A549 (cell line): ENCODE data around the gene ACVR1B. TPM values are rescaled to one million over a fixed set of nuclear protein-coding genes. Genes with fewer than 3 reads are reported as not detected.

ENCODE experiments used
- ATAC-seq, 2 experiments: fragments of 200-7000 bp in 1 of 2; fragments of >200 bp in 1 of 2; cut with Nextera tagmentation in 1 of 2; cut with Tn5 transposase in 1 of 2; 3 replicates each; pipeline versions ENCODE4 v1.8.0 to v1.9.1; 2018 to 2020; ENCODE audit warnings: mild to moderate bottlenecking in 1 of 2, moderate library complexity in 1 of 2
- CTCF ChIA-PET: fragments of 300-600 bp; sonication (Branson Sonifier 250); formaldehyde crosslinking; extraction: SDS; loops from one replicate; lab custom pipeline; 2021; ENCODE audit warnings: antibody characterized with exemption, inconsistent platforms; lab: Yijun Ruan, JAX
- POLR2A ChIA-PET: fragments of 350-600 bp; formaldehyde crosslinking; extraction: SDS; loops from one replicate; lab custom pipeline; 2021; ENCODE audit warnings: antibody characterized with exemption, inconsistent platforms; lab: Yijun Ruan, JAX
- DNase-seq, 2 experiments: peaks; one replicate each; pipeline versions ENCODE4 v3.0.0 to v3.0.0-alpha.2; 2011 to 2016; ENCODE audit warnings: low read depth in 1 of 2, low spot score in 1 of 2
- FAIRE-seq: peaks from 2 replicates; lab custom pipeline; 2011; peaks lifted over from hg19 to GRCh38; lab: Jason Lieb, UNC
- H3K27ac ChIP-seq, 2 experiments: fragments of >200 bp; sonication (Bioruptor Twin); formaldehyde crosslinking; 3 replicates each; pipeline ENCODE4 v1.5.1; 2016 to 2017
- H3K4me1 ChIP-seq: fragments of >200 bp; sonication (Bioruptor Twin); formaldehyde crosslinking; 3 replicates; pipeline ENCODE4 v1.6.1; 2016
- H3K4me2 ChIP-seq: fragments of >200 bp; sonication (Bioruptor Twin); formaldehyde crosslinking; 3 replicates; pipeline ENCODE4 v1.6.1; 2016
- H3K4me3 ChIP-seq: fragments of >200 bp; sonication (Bioruptor Twin); formaldehyde crosslinking; 3 replicates; pipeline ENCODE4 v1.5.1; 2016
- H3K9me3 ChIP-seq: fragments of >200 bp; sonication (Bioruptor Twin); formaldehyde crosslinking; 3 replicates; pipeline ENCODE4 v1.6.1; 2016
- ELK1 ChIP-seq: fragments of 150-350 bp; IDR thresholded peaks from 2 replicates; pipeline ENCODE4 v1.6.1; 2014; ENCODE audit warnings: low read depth, mild to moderate bottlenecking, low read length
- FOXS1 ChIP-seq: fragments of 250-450 bp; sonication (Bioruptor Pico); IDR thresholded peaks from 2 replicates; pipeline ENCODE4 v1.5.0; 2020; ENCODE audit warnings: mild to moderate bottlenecking, moderate library complexity
- GATA3 ChIP-seq: IDR thresholded peaks from 2 replicates; pipeline ENCODE4 v1.6.1; 2012; ENCODE audit warnings: borderline replicate concordance
- HOXA7 ChIP-seq: fragments of 250-450 bp; sonication (Bioruptor Pico); IDR thresholded peaks from 2 replicates; pipeline ENCODE4 v1.5.0; 2020; ENCODE audit warnings: mild to moderate bottlenecking, moderate library complexity
- HOXB5 ChIP-seq: fragments of 250-450 bp; sonication (Bioruptor Pico); IDR thresholded peaks from 2 replicates; pipeline ENCODE4 v1.5.0; 2020; ENCODE audit warnings: mild to moderate bottlenecking, moderate library complexity
- KDM1A ChIP-seq: fragments of 200-600 bp; sonication (generic); IDR thresholded peaks from 2 replicates; pipeline ENCODE4 v1.6.1; 2016; ENCODE audit warnings: low read depth, mild to moderate bottlenecking
- KDM5A ChIP-seq: fragments of 200-600 bp; sonication (generic); IDR thresholded peaks from 2 replicates; pipeline ENCODE4 v1.6.1; 2016; ENCODE audit warnings: antibody characterized with exemption, mild to moderate bottlenecking
- MAFK ChIP-seq: fragments of 450-650 bp; IDR thresholded peaks from 2 replicates; pipeline ENCODE4 v1.6.1; 2014; ENCODE audit not compliant: partially characterized antibody
- MAX ChIP-seq: IDR thresholded peaks from 2 replicates; pipeline ENCODE4 v1.6.1; 2012
- MYC ChIP-seq: IDR thresholded peaks from 2 replicates; pipeline ENCODE4 v1.6.1; 2012; ENCODE audit warnings: mild to moderate bottlenecking, inconsistent platforms, low read length, improper control_type of control experiment, borderline replicate concordance
- PBX3 ChIP-seq: IDR thresholded peaks from 2 replicates; pipeline ENCODE4 v1.6.1; 2012
- PHF8 ChIP-seq: fragments of 200-600 bp; sonication (generic); IDR thresholded peaks from 2 replicates; pipeline ENCODE4 v1.6.1; 2016; ENCODE audit warnings: low read depth, mild to moderate bottlenecking, antibody characterized with exemption, moderate library complexity, borderline replicate concordance
- POLR2A ChIP-seq: IDR thresholded peaks from 2 replicates; pipeline ENCODE4 v1.6.1; 2012; ENCODE audit warnings: mild to moderate bottlenecking, low read length
- SMC3 ChIP-seq: fragments of >200 bp; sonication (Bioruptor Twin); formaldehyde crosslinking; IDR thresholded peaks from 3 replicates; pipeline ENCODE4 v1.6.1; 2018; ENCODE audit warnings: inconsistent platforms
- SREBF2 ChIP-seq: fragments of 450-650 bp; IDR thresholded peaks from 2 replicates; pipeline ENCODE4 v1.6.1; 2014; ENCODE audit warnings: mild to moderate bottlenecking, moderate library complexity
- ZFP36 ChIP-seq: fragments of 450-650 bp; IDR thresholded peaks from 2 replicates; pipeline ENCODE4 v1.6.1; 2014; ENCODE audit warnings: borderline replicate concordance; ENCODE audit not compliant: partially characterized antibody
- WGBS: methylation state at CpG from one replicate; pipeline ENCODE4 v1.1.6; 2017; ENCODE audit errors: missing lambda C conversion rate; 5-methylcytosine and 5-hydroxymethylcytosine counted together
- polyA plus RNA-seq, 4 experiments: library from polyadenylated mRNA; depleted of rRNA in 3 of 4; stranded (reverse); fragments of >200 nt; fragmentation: RNase III in 1 of 4; extraction: RNeasy Plus Mini Kit Qiagen cat#74134 plus additional on column Dnase treatment in 1 of 4; gene quantifications; 2 replicates in 3 of 4; 3 replicates in 1 of 4; pipeline ENCODE4 v1.2.3, GENCODE V29; 2011 to 2017
- TF ChIP-seq, protein P1 (sequence below): fragments of 250-450 bp; sonication (Bioruptor Pico); IDR thresholded peaks from 2 replicates; pipeline ENCODE4 v1.5.0; 2021; ENCODE audit warnings: mild to moderate bottlenecking, moderate library complexity, borderline replicate concordance
- TF ChIP-seq, protein P2 (sequence below): fragments of 450-650 bp; IDR thresholded peaks from 2 replicates; pipeline ENCODE4 v1.6.1; 2014; ENCODE audit warnings: antibody characterized with exemption
- TF ChIP-seq, protein P3 (sequence below): fragments of 200-600 bp; sonication (generic); IDR thresholded peaks from 2 replicates; pipeline ENCODE4 v1.6.1; 2016; ENCODE audit warnings: antibody characterized with exemption, mild to moderate bottlenecking, moderate library complexity

The ACVR1B gene
- polyA plus RNA-seq, 2 of the 4 experiments (the other 2 are of a cell fraction) = 15.2 to 18.4 TPM

- no peak overlapping the region for H3K4me2 ChIP-seq
- FAIRE-seq = no peak
- peak; percentile 26 for TF ChIP-seq MAFK
- TF ChIP-seq, protein P1, sequence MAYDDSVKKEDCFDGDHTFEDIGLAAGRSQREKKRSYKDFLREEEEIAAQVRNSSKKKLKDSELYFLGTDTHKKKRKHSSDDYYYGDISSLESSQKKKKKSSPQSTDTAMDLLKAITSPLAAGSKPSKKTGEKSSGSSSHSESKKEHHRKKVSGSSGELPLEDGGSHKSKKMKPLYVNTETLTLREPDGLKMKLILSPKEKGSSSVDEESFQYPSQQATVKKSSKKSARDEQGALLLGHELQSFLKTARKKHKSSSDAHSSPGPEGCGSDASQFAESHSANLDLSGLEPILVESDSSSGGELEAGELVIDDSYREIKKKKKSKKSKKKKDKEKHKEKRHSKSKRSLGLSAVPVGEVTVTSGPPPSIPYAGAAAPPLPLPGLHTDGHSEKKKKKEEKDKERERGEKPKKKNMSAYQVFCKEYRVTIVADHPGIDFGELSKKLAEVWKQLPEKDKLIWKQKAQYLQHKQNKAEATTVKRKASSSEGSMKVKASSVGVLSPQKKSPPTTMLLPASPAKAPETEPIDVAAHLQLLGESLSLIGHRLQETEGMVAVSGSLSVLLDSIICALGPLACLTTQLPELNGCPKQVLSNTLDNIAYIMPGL (CRISPR knock-in tag) = no peak
- H3K4me1 ChIP-seq = 0 out of 3 replicates have a peak, but pooled peaks cover 3% of the 10 kb centered on the region
- POLR2A ChIA-PET = no interaction called here
- H3K27ac ChIP-seq = no peak overlapping the region
- DNase-seq = no peak
- no peaks in the 10 kb centered on the region for H3K9me3 ChIP-seq
- no peak for ATAC-seq
- H3K4me3 ChIP-seq = no peak overlapping the region
- CTCF ChIA-PET = interaction anchor here (0.6 to 41.8 kb wide), 5 partner anchors 9 to 480 kb away, joined by 3 to 1730 read pairs (median 1544); partner anchors contain the start of genes ATG101, NR4A1, SMIM41 and TAMALIN
- WGBS = 84% methylated on average over 8 of the region's 8 CpGs
Measured at GRCh38 chr12:52010692-52011601, 59.4 kb downstream of the ACVR1B start.

- ChIA-PET CTCF (interaction anchor here (0.6 to 41.8 kb wide), 4 partner anchors 8 to 480 kb away, joined by 3 to 1730 read pairs (median 1544); partner anchors contain the start of genes ATG101, NR4A1, SMIM41 and TAMALIN), POLR2A (no interaction called here)
- Histone ChIP-seq H3K27ac (no peak overlapping the region), H3K4me2 (no peak overlapping the region), H3K9me3 (no peaks in the 10 kb centered on the region), H3K4me3 (no peak overlapping the region), H3K4me1 (0 out of 3 replicates have a peak, but pooled peaks cover 3% of the 10 kb centered on the region)
- DNase-seq (no peak), FAIRE-seq (no peak), ATAC-seq (no peak)
- TF ChIP-seq PBX3 (no peak), FOXS1 (CRISPR knock-in tag) (no peak), KDM5A (no peak), POLR2A (no peak), SREBF2 (no peak), HOXA7 (CRISPR knock-in tag) (no peak), ELK1 (no peak), MYC (no peak), GATA3 (no peak), SMC3 (no peak), HOXB5 (CRISPR knock-in tag) (no peak), KDM1A (no peak), ZFP36 (no peak), PHF8 (no peak), MAX (no peak)
- TF ChIP-seq, protein P2, sequence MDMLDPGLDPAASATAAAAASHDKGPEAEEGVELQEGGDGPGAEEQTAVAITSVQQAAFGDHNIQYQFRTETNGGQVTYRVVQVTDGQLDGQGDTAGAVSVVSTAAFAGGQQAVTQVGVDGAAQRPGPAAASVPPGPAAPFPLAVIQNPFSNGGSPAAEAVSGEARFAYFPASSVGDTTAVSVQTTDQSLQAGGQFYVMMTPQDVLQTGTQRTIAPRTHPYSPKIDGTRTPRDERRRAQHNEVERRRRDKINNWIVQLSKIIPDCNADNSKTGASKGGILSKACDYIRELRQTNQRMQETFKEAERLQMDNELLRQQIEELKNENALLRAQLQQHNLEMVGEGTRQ = no peak
- TF ChIP-seq, protein P3, sequence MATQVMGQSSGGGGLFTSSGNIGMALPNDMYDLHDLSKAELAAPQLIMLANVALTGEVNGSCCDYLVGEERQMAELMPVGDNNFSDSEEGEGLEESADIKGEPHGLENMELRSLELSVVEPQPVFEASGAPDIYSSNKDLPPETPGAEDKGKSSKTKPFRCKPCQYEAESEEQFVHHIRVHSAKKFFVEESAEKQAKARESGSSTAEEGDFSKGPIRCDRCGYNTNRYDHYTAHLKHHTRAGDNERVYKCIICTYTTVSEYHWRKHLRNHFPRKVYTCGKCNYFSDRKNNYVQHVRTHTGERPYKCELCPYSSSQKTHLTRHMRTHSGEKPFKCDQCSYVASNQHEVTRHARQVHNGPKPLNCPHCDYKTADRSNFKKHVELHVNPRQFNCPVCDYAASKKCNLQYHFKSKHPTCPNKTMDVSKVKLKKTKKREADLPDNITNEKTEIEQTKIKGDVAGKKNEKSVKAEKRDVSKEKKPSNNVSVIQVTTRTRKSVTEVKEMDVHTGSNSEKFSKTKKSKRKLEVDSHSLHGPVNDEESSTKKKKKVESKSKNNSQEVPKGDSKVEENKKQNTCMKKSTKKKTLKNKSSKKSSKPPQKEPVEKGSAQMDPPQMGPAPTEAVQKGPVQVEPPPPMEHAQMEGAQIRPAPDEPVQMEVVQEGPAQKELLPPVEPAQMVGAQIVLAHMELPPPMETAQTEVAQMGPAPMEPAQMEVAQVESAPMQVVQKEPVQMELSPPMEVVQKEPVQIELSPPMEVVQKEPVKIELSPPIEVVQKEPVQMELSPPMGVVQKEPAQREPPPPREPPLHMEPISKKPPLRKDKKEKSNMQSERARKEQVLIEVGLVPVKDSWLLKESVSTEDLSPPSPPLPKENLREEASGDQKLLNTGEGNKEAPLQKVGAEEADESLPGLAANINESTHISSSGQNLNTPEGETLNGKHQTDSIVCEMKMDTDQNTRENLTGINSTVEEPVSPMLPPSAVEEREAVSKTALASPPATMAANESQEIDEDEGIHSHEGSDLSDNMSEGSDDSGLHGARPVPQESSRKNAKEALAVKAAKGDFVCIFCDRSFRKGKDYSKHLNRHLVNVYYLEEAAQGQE = no peak
- 93% methylated on average over 8 of the region's 8 CpGs for WGBS
Measured at GRCh38 chr12:52011602-52012214, 60.2 kb downstream of the ACVR1B start.
